Ectodermal cell (in vitro differentiated cells): ENCODE measurements around the gene RASSF8.

Experiments used
- H3K27ac ChIP-seq: 2 replicates; pipeline ENCODE4 v1.7.0; 2013; ENCODE audit warnings: mild to moderate bottlenecking, low read depth, low read length; ENCODE audit not compliant: insufficient read depth, poor library complexity, severe bottlenecking
- H3K27me3 ChIP-seq: 2 replicates; pipeline ENCODE4 v1.7.0; 2013; ENCODE audit warnings: mild to moderate bottlenecking, low read length; ENCODE audit not compliant: insufficient read depth, control insufficient read depth, poor library complexity, severe bottlenecking
- H3K36me3 ChIP-seq: one replicate; pipeline ENCODE4 v1.7.0; 2013; ENCODE audit warnings: low read length; ENCODE audit not compliant: control insufficient read depth, insufficient read depth
- H3K4me1 ChIP-seq: one replicate; pipeline ENCODE4 v1.7.0; 2013; ENCODE audit warnings: low read length; ENCODE audit not compliant: control insufficient read depth, insufficient read depth
- H3K4me3 ChIP-seq: 2 replicates; pipeline ENCODE4 v1.7.0; 2013; ENCODE audit warnings: low read depth, low read length, control low read depth; ENCODE audit not compliant: insufficient read depth
- H3K9me3 ChIP-seq: 2 replicates; pipeline ENCODE4 v1.7.0; 2013; ENCODE audit warnings: mild to moderate bottlenecking, low read length, moderate library complexity; ENCODE audit not compliant: control insufficient read depth
- WGBS, 2 experiments: methylation state at CpG; one replicate each; pipeline ENCODE4 v1.1.7; 2013; ENCODE audit warnings: missing lambda C conversion rate in 2 of 2; 5-methylcytosine and 5-hydroxymethylcytosine counted together

The RASSF8 gene

DNA sequence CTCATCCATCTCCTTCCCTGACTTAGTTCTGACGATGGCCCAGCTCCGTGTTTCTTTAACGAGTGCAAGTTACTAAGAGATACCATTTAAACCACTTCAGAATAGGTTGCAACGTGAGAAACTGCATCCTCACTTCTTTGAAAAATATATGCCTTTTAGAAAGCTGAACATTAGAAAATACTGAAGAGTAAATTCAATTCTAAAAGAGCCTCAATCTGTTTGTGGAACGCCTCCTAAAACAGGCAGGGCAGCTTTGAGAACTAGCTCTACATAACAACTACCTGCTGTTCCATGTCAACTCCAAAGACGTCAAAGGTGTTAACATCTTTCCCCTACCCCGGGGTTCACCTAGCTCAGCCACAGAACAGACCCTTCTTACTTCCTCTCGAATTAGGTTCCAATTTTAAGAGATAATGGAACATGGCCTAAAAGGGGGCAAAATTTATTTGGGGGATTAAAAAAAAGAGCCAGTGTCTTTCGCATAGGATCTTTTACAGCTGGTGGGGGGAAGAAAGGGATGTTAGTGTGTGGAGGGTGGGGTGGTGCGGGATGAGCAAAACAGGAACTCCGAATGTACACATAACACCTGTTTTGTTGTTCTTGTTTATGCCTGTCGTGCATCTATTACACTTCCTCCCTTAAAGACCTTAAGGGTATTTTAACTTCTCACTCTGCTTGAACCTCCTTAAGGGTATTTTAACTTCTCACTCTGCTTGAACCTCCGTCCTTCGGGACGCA, 163.0 kb downstream of the RASSF8 start:
- Histone ChIP-seq H3K36me3 (no peaks in the 10 kb centered on the region), H3K27me3 (peaks cover 77% of the 10 kb centered on the region), H3K4me3 (peak overlapping the region; percentile 22), H3K27ac (no peak overlapping the region), H3K9me3 (no peaks in the 10 kb centered on the region), H3K4me1 (peaks cover 17% of the 10 kb centered on the region)
- WGBS, 2 experiments, result 7 to 8% methylated on average over 14 to 15 of the region's 15 CpGs

DNA sequence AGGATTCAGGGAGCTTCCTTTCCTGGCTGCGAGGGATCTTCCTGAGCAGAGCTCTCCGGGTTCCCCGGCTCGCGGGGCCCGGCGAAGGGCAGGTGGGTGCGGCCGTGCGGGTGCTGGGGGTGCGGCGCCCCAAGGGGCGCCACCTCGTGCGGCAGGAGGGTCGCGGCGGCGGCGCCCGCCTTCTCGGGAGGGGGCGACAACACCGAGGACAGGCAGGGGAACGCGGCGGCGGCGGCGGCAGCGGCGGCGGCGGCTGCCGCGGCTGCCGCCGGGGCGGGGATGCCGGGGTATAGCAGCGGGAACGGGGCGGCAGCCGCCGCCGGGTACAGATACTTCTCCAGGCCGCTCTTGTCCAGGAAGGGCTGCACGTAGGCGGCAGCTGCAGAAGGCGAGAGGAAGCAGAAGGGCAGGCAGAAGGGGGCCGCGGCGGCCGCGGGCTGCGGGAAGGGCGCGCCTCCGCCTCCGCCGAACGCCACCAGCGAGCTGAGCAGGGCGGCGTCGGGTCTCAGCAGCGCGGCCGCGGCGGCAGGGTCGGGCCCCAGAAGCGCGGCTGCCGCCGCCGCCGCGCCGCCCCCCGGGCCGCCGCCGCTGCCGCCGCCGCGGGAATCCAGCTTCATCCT, 163.7 kb downstream of the RASSF8 start:
- Histone ChIP-seq H3K4me1 (peaks cover 23% of the 10 kb centered on the region), H3K4me3 (peak overlapping the region; percentile 29), H3K27ac (no peak overlapping the region), H3K36me3 (no peaks in the 10 kb centered on the region), H3K27me3 (peaks cover 78% of the 10 kb centered on the region), H3K9me3 (no peaks in the 10 kb centered on the region)
- WGBS, 2 experiments, result 0 to 1% methylated on average over 88 of the region's 88 CpGs

DNA sequence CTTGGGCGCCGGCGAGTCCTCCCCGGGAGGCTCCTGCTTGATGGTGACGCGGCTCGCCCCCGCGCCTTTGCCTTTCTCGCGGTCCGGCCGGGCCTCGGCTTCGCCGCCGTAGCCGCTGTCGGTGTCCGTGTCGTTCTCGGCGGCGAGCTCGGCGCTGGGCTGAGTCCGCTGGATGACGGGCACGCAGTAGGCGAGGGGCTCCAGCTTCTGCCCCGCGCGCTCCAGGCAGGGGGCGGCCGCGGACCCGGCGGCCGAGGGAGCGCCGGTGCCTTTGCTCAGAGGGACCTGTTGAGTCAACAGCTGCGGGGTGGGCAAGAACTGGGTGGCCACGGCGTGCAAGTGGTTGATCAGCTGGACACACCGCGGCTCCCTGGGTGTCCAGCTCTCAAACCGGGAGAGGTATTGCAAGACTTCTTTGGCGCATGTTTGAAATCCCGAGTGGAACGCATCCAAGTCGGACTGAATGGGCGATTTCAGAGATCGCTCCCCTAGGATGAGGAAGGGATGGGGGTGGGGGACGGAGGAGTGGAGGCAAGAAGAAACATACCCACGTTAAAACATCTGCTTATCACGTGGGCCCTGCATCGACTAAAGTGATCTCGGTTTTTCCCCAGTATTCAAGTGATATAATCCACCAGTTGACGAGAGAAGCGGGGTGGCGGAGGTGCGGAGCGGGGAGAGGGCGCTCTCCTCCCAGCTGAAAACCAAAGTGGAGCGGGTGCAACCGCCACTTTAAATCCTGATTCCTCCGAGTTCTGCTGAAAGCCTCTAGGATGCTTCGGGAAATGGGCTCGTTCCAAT, 164.4 kb downstream of the RASSF8 start:
- Histone ChIP-seq H3K9me3 (no peaks in the 10 kb centered on the region), H3K36me3 (no peaks in the 10 kb centered on the region), H3K4me3 (peak overlapping the region; percentile 29), H3K27me3 (peaks cover 85% of the 10 kb centered on the region), H3K4me1 (peaks cover 26% of the 10 kb centered on the region), H3K27ac (no peak overlapping the region)
- 1% methylated on average over 69 of the region's 69 CpGs for WGBS, 2 experiments

DNA sequence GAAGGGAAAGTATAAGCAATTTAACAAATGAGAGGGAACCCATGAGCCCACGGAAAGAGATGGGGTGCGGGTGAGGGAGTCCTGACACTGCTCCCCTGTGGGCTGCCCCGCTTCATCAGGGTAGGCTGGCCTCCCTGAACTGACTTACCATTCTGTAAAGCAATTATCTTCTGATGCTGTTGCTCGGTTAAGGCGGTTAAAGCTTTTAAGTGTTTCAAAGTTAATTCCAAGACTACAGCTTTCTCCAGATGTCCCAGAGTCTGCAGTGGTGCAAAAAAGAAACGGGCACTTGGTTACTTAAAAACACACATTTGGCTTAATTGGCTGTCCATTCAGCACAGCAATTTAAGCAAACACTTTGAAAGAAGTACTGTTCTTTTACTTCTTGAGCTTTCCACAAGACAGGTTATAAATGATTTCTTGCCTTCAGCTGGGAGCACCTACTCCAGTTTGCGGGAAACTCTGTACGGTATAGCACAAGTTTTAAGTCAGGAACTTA, 165.0 kb downstream of the RASSF8 start:
- H3K4me1 ChIP-seq, result peaks cover 26% of the 10 kb centered on the region
- H3K27me3 ChIP-seq, result peaks cover 92% of the 10 kb centered on the region
- no peak overlapping the region for H3K27ac ChIP-seq
- peak overlapping the region; percentile 29 for H3K4me3 ChIP-seq
- H3K9me3 ChIP-seq, result no peaks in the 10 kb centered on the region
- 9 to 16% methylated on average over 6 to 8 of the region's 8 CpGs for WGBS, 2 experiments
- no peaks in the 10 kb centered on the region for H3K36me3 ChIP-seq

DNA sequence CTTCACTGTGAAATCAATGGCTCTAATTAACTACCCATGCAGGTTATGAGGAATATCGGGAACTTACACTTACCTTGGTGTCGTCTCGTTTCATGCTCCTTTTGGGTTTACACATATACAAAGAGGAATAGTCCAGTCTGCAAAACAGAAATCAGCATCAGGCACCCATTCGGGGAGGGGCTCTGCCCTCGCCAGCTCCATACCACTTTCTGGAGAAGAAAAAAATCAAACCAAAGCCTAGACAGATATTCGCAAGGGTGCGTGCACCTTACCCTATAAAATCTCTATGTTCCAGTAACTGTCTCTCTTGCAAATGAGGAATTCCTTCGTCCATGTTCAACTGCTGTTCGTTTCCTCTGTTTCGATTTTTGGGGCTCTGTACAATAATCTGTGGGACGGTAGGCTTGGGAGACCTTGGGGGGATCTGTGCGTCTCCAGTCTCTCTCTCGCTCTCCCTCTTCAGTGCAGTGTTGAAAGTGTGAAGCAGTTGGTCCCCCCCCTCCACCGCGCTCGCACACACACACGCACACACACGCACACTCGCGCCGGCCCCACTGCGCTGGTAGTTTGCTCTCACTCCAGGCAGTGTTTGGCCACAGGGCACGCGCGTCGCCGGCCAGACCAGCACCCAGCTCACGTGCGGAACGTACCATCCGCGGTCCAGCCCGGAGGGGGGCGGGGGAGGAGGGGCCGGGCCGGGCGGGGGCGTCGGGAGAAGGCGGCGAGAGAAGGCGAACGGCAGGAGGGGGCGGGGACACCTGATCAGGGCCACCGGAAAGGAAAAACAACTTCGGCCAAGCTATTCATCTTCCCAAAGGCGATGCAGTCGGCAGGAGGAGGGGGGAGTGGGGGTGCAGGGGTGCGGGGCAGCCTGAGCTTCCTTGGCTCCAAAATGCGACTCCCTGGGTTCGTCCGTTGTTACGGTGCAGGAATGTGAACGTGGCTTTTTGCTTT, 166.2 kb downstream of the RASSF8 start, which contains the start of gene BHLHE41:
Gene BHLHE41 (minus strand): TSS at position 592 of the 954 bp plus-strand sequence. CDS start 258 bp downstream, at position 334.
- no peak within 1 kb of the TSS for H3K27ac ChIP-seq
- peaks cover 100% of the 10 kb centered on the region for H3K27me3 ChIP-seq
- no peaks in the 10 kb centered on the region for H3K9me3 ChIP-seq
- WGBS, 2 experiments, result 1 to 2% methylated on average over 51 to 53 of the region's 54 CpGs
- peaks cover 26% of the 10 kb centered on the region for H3K4me1 ChIP-seq
- no peaks in the 10 kb centered on the region for H3K36me3 ChIP-seq
- peak within 1 kb of the TSS; percentile 53 for H3K4me3 ChIP-seq

DNA sequence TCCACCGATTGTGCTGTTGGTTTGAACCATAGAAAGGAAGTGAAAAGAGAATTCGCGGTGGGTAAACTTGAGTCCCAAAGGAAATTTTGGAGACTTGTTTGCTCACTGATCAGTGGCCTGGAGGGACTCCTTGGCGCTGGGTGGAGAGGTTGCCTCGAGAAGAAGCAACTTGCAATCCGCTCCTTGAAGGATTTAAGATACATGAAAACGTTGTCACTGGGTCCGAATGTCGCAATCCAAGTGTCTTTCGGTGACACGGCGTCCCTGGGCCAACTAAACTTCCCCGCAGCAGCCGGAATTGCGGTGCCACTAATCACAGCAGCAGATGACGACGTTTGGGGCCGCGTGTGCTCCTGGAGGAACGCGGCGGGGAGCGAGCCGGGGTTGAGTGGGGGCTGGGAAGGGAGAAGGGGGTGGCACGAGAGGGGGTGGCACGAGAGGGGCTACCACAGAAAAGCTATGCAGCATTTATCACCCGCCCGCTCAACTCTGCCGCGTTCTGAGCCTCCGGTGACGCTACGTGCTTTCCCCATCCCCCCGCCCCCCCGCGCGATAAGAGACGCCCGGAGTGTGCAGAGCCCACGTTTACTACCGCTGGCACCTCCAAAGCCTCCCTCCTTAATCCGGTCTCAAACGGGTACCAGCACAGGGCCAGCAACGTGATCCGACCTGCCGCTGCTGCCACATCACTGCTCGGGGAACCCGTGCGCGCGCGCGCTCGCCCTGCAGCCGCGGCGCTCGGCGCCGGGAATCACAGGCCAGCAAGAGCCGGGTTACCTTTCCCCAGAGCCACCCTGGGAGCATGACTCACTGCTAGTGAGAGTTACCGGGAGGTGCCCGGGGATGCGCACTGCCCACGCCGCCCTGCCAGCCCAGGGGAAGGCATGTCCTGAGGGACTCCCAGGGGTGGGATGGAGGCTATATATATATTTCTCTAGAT, 167.2 kb downstream of the RASSF8 start:
- Histone ChIP-seq H3K9me3 (no peaks in the 10 kb centered on the region), H3K27ac (no peak overlapping the region), H3K27me3 (peaks cover 96% of the 10 kb centered on the region), H3K36me3 (no peaks in the 10 kb centered on the region), H3K4me3 (peak overlapping the region; percentile 53), H3K4me1 (peaks cover 26% of the 10 kb centered on the region)
- WGBS, 2 experiments, result 0% methylated on average over 61 to 66 of the region's 66 CpGs

DNA sequence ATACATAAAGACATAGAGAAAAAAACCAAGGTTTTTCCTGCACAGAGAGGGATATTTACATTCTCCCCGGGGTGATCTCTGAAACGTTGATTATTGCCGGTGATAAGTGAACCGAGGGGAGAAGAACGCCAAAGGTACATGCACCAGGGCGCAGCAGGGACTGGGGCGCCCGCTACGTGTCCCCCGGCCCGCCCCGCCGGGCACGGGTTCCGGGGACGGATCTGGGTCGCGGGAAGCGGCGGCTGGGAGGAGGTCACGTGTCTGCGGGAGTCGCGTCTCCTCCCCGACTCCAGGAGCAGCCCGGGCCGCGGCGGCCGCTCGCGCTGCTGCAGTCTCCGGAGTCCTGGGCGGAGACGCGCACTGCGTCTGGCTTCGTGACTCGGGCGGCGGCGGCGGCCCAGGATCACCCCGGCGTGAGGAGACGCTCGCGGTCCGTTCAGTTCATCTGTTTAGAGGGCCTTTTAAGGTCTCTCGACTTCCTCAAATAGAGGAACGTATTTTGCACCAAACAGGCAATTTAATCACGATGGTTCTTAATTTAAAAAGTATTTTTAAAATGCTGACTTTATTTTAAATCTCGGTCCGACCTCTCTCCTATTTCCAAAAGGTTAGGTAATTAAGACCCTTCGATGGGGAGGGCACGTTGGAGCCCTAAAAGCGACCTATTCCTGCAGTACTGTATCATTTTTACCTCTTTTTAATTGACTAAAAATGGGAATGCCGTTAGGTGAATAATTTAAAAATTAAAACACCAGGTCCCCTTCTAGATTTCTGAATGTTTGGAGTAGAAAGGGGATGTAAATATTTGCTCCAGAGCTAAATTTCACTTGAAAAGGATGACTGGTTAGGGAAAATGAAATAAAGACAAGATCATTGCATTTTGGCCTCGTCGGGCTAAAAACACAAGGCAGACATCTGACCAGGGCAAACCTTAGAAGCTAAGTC, 168.1 kb downstream of the RASSF8 start:
- no peaks in the 10 kb centered on the region for H3K36me3 ChIP-seq

DNA sequence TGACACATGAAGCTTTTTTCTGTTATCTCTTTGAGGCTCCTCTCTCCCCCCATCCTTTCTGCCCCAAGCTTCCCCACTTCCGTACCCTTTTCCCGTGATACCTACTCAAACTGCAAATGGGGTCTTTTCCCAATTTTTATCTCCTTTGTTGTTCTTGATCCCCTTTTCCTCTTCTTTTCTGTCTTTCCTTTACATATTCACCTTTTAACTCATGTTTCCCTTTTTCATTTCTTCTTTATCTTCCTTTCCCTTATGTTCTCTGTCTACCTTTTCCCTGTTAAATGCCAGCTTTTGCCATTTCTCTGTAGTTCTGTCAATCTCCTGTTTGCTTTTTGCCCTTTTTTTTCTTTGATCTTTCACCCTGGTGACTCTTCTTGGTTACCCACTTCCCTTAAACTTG, 168.9 kb downstream of the RASSF8 start:
- Histone ChIP-seq H3K4me3 (no peak overlapping the region), H3K36me3 (no peaks in the 10 kb centered on the region), H3K4me1 (peaks cover 21% of the 10 kb centered on the region), H3K9me3 (no peaks in the 10 kb centered on the region), H3K27ac (no peak overlapping the region), H3K27me3 (peaks cover 88% of the 10 kb centered on the region)
- 28 to 43% methylated on average over 2 of the region's 2 CpGs for WGBS, 2 experiments

More for the DNA sequence above, 168.1 kb downstream of the RASSF8 start:
- peaks cover 90% of the 10 kb centered on the region for H3K27me3 ChIP-seq
- peak overlapping the region; percentile 53 for H3K4me3 ChIP-seq
- peaks cover 24% of the 10 kb centered on the region for H3K4me1 ChIP-seq
- 3 to 4% methylated on average over 59 to 60 of the region's 60 CpGs for WGBS, 2 experiments
- H3K9me3 ChIP-seq, result no peaks in the 10 kb centered on the region
- no peak overlapping the region for H3K27ac ChIP-seq
